Stomach (tissue), 4 donors: Measurements from ENCODE around the gene PFKP.

ENCODE experiments used
- CTCF ChIP-seq, 7 experiments: fragments of 450-650 bp in 4 of 7; fragments of 200-600 bp in 3 of 7; sonication (generic) in 3 of 7; IDR thresholded peaks; one replicate each; pipeline ENCODE4 v1.5.1; 2016 to 2019; ENCODE audit warnings: antibody characterized with exemption in 7 of 7, control low read depth in 2 of 7, mild to moderate bottlenecking in 1 of 7
- POLR2AphosphoS5 ChIP-seq, 3 donors: sonication (generic); formaldehyde crosslinking; IDR thresholded peaks; one replicate each; pipeline ENCODE4 v1.6.1; 2016; ENCODE audit warnings: antibody characterized with exemption in 3 of 3

GRCh38 chr10:3077940-3078630 is 10.7 kb downstream of the PFKP start:
- TF ChIP-seq CTCF (IDR thresholded peaks at IDR 0.05) (no peak), POLR2AphosphoS5 (IDR thresholded peaks at IDR 0.05) (no peak)
